GM19023 (cell line): ENCODE data around the gene EEF2.

Experiments used
- ATAC-seq: cut with Tn5 transposase; IDR thresholded peaks from one replicate; pipeline ENCODE4 v1.9.1; 2021; ENCODE audit warnings: mild to moderate bottlenecking, moderate library complexity; ENCODE audit not compliant: unreplicated experiment

Gene EEF2

GRCh38 chr19:3986260-3987041 lies 1.2 kb upstream of the EEF2 start:
- no peak for ATAC-seq

GRCh38 chr19:3985643-3986259 lies 488 bp upstream of the EEF2 start:
- no peak for ATAC-seq

GRCh38 chr19:3984584-3984907 lies 717 bp downstream of the EEF2 start:
- peak; percentile 1 for ATAC-seq

GRCh38 chr19:3983936-3984583 lies 1.2 kb downstream of the EEF2 start:
- no peak for ATAC-seq

GRCh38 chr19:3983542-3983914 lies 1.7 kb downstream of the EEF2 start:
- no peak for ATAC-seq

GRCh38 chr19:3982701-3983541 lies 2.3 kb downstream of the EEF2 start:
- no peak for ATAC-seq

- no peak for ATAC-seq
These were observed 3.3 kb downstream of the EEF2 start for GRCh38 chr19:3981736-3982681.

GRCh38 chr19:3981373-3981735 lies 3.9 kb downstream of the EEF2 start:
- no peak for ATAC-seq

- ATAC-seq: no peak
These were observed 4.7 kb downstream of the EEF2 start for GRCh38 chr19:3980353-3981251.

- ATAC-seq: no peak
These were observed 5.5 kb downstream of the EEF2 start for GRCh38 chr19:3979674-3980352.

GRCh38 chr19:3979289-3979673 lies 6.0 kb downstream of the EEF2 start:
- no peak for ATAC-seq

- no peak for ATAC-seq
These were observed 7.1 kb downstream of the EEF2 start for GRCh38 chr19:3978145-3978544.

- ATAC-seq: no peak
These were observed 7.8 kb downstream of the EEF2 start for GRCh38 chr19:3977242-3978143.

GRCh38 chr19:3976495-3977241 lies 8.6 kb downstream of the EEF2 start:
- no peak for ATAC-seq

- ATAC-seq: no peak
These were observed 9.6 kb downstream of the EEF2 start for GRCh38 chr19:3975637-3976087.

- no peak for ATAC-seq
These were observed 10.1 kb downstream of the EEF2 start for GRCh38 chr19:3975144-3975543.
